Measurements from ENCODE around the gene ARAP2. TPM values are rescaled to one million over a fixed set of nuclear protein-coding genes. Genes with fewer than 3 reads are reported as not detected.

Gene ARAP2
- total and polyA plus RNA-seq, 11 donors: 0.38 to 17.0 (median 3.4) TPM

DNA sequence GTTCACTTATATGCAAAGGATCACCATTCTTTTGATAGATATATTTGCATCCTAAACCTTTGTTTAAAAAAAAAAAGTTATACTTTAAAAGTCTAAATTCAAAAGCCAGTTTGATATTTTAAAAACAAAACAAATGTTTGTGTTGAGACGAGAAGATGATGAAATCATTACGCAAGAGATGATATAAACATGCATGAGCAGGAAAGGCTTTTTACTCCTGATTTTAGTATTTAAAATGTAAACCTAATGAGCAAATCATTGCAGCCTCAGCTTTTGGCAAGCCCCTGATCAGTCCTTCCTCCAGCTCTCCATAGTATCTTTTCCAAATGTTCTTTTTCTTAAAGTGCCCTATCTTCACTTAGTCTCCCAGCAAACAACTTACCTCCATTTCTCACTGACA is 115.6 kb downstream of the ARAP2 start:
- intact Hi-C loops (cut with DNase I): no loop called here
- Histone ChIP-seq H3K4me1 (peaks cover 0 to 6% (median 0%) of the 10 kb centered on the region in 12 donors), H3K36me3 (peaks cover 0 to 6% (median 0%) of the 10 kb centered on the region in 9 donors), H3K27me3 (no peaks in the 10 kb centered on the region), H3K27ac (no peak overlapping the region), H3K9me3 (no peaks in the 10 kb centered on the region), H3K4me3 (no peak overlapping the region)
- 77 to 81% (median 80%) methylated on average over 2 of the region's 2 CpGs for WGBS, 4 donors
- DNase-seq (no peak), ATAC-seq (no peak)
- no peak for TF ChIP-seq POLR2A (IDR thresholded peaks at IDR 0.05)
- no peak for TF ChIP-seq CTCF (IDR thresholded peaks at IDR 0.05)

- peaks cover 0 to 6% (median 0%) of the 10 kb centered on the region in 9 donors for H3K36me3 ChIP-seq
- intact Hi-C loops (cut with DNase I): no loop called here
- H3K4me3 ChIP-seq: no peak overlapping the region
- peaks cover 0 to 2% (median 0%) of the 10 kb centered on the region in 12 donors for H3K4me1 ChIP-seq
- no peaks in the 10 kb centered on the region for H3K27me3 ChIP-seq
- no peaks in the 10 kb centered on the region for H3K9me3 ChIP-seq
- ATAC-seq: no peak
- WGBS, 4 donors: 73 to 75% (median 75%) methylated on average over 1 of the region's 1 CpG
- H3K27ac ChIP-seq: no peak overlapping the region
- DNase-seq: no peak
- TF ChIP-seq CTCF (IDR thresholded peaks at IDR 0.05): no peak
- no peak for TF ChIP-seq POLR2A (IDR thresholded peaks at IDR 0.05)
Measured at GRCh38 chr4:36123906-36124305, 120.4 kb downstream of the ARAP2 start.

- no peak overlapping the region for H3K4me3 ChIP-seq
- H3K36me3 ChIP-seq: peaks cover 0 to 25% (median 0%) of the 10 kb centered on the region in 9 donors
- H3K27me3 ChIP-seq: no peaks in the 10 kb centered on the region
- DNase-seq: no peak
- ATAC-seq: no peak
- H3K9me3 ChIP-seq: no peaks in the 10 kb centered on the region
- H3K4me1 ChIP-seq: no peaks in the 10 kb centered on the region
- intact Hi-C loops (cut with DNase I): no loop called here
- no peak overlapping the region for H3K27ac ChIP-seq
- WGBS, 4 donors: 70 to 80% (median 77%) methylated on average over 3 of the region's 3 CpGs
- no peak for TF ChIP-seq CTCF (IDR thresholded peaks at IDR 0.05)
- no peak for TF ChIP-seq POLR2A (IDR thresholded peaks at IDR 0.05)
Measured at GRCh38 chr4:36115312-36115711, 129.0 kb downstream of the ARAP2 start.

DNA sequence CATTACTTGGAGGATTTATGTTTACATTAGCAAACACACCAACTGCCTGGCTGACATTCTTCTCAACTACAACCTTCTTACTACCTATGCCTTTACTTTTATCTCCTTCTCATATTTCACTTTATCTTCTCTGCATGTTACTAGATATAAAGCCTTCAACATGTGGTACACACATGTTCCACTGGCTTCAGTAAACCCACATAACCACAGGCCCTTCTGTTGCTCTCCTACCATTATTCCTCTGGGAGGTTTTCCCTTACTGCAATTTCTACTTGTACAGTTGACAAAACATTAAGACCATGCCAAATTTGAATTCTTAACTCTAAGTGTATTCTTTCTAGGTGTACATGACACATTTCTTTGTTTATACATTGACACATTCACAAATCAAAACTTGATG is 133.1 kb downstream of the ARAP2 start:
- Histone ChIP-seq H3K9me3 (no peaks in the 10 kb centered on the region), H3K4me1 (no peaks in the 10 kb centered on the region), H3K27me3 (no peaks in the 10 kb centered on the region), H3K36me3 (peaks cover 0 to 20% (median 0%) of the 10 kb centered on the region in 9 donors), H3K27ac (no peak overlapping the region), H3K4me3 (no peak overlapping the region)
- DNase-seq: no peak
- intact Hi-C loops (cut with DNase I): no loop called here
- ATAC-seq: no peak
- TF ChIP-seq CTCF (IDR thresholded peaks at IDR 0.05) (no peak), POLR2A (IDR thresholded peaks at IDR 0.05) (no peak)
